Mesothelial cell of epicardium (in vitro differentiated cells): ENCODE data around the gene LRRC8D. TPM values are rescaled to one million over a fixed set of nuclear protein-coding genes. Genes with fewer than 3 reads are reported as not detected.

Source experiments
- DNase-seq, 2 experiments: peaks; one replicate each; pipeline ENCODE4 v3.0.0; 2021; ENCODE audit warnings: low spot score in 2 of 2; ENCODE audit not compliant: unreplicated experiment in 2 of 2
- H3K27ac Mint-ChIP-seq: 2 replicates; pipeline ENCODE4 v1.8.0; 2021; ENCODE audit warnings: mixed read lengths
- H3K27me3 Mint-ChIP-seq: 2 replicates; pipeline ENCODE4 v1.8.0; 2021; ENCODE audit warnings: low read depth, mixed read lengths
- H3K36me3 Mint-ChIP-seq: 2 replicates; pipeline ENCODE4 v1.8.0; 2021; ENCODE audit warnings: mixed read lengths
- H3K4me1 Mint-ChIP-seq: 2 replicates; pipeline ENCODE4 v1.8.0; 2021; ENCODE audit warnings: mixed read lengths
- H3K4me3 Mint-ChIP-seq: 2 replicates; pipeline ENCODE4 v1.8.0; 2021; ENCODE audit warnings: mild to moderate bottlenecking, moderate library complexity, mixed read lengths
- H3K9me3 Mint-ChIP-seq: 2 replicates; pipeline ENCODE4 v1.8.0; 2021; ENCODE audit warnings: mixed read lengths
- total RNA-seq: library from RNA; stranded (reverse); gene quantifications from 3 replicates; pipeline ENCODE4 v1.2.1, GENCODE V29; 2021
- TF ChIP-seq, protein P1 (sequence below): fragments of 200-600 bp; sonication (generic); IDR thresholded peaks from one replicate; pipeline ENCODE4 v1.5.0; 2021; ENCODE audit warnings: antibody characterized with exemption; ENCODE audit not compliant: unreplicated experiment

LRRC8D gene
- total RNA-seq, 1 donor from 2014 or later = 22.6 TPM

GRCh38 chr1:89887270-89887669 lies 66.4 kb downstream of the LRRC8D start:
- TF ChIP-seq, protein P1, sequence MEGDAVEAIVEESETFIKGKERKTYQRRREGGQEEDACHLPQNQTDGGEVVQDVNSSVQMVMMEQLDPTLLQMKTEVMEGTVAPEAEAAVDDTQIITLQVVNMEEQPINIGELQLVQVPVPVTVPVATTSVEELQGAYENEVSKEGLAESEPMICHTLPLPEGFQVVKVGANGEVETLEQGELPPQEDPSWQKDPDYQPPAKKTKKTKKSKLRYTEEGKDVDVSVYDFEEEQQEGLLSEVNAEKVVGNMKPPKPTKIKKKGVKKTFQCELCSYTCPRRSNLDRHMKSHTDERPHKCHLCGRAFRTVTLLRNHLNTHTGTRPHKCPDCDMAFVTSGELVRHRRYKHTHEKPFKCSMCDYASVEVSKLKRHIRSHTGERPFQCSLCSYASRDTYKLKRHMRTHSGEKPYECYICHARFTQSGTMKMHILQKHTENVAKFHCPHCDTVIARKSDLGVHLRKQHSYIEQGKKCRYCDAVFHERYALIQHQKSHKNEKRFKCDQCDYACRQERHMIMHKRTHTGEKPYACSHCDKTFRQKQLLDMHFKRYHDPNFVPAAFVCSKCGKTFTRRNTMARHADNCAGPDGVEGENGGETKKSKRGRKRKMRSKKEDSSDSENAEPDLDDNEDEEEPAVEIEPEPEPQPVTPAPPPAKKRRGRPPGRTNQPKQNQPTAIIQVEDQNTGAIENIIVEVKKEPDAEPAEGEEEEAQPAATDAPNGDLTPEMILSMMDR = no peak
- Mint-ChIP-seq H3K27me3 (no peaks in the 10 kb centered on the region), H3K9me3 (no peaks in the 10 kb centered on the region), H3K4me1 (peaks cover 14% of the 10 kb centered on the region), H3K36me3 (peaks cover 5% of the 10 kb centered on the region), H3K4me3 (no peak overlapping the region), H3K27ac (no peak overlapping the region)
- DNase-seq = no peak

DNA sequence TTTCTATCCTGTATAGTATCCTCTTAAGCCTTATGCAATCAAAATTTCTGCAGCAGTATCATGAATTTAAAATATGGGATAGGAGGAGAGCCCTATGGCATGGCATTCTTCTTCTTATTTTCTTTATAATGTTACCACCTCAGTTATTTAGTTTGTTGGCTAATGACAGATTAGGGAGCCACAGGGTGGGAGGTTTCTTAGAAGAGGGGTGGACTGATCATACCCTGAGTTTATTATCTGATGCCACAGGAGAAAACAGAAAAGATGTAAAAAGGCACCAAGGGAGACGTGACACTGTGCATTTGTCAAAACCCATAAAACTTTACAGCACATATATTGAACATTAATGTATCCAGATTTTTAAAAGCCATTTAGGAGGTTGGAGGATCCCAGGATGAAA lies 66.9 kb downstream of the LRRC8D start:
- no peak overlapping the region for H3K4me3 Mint-ChIP-seq
- TF ChIP-seq, protein P1 = no peak

DNA sequence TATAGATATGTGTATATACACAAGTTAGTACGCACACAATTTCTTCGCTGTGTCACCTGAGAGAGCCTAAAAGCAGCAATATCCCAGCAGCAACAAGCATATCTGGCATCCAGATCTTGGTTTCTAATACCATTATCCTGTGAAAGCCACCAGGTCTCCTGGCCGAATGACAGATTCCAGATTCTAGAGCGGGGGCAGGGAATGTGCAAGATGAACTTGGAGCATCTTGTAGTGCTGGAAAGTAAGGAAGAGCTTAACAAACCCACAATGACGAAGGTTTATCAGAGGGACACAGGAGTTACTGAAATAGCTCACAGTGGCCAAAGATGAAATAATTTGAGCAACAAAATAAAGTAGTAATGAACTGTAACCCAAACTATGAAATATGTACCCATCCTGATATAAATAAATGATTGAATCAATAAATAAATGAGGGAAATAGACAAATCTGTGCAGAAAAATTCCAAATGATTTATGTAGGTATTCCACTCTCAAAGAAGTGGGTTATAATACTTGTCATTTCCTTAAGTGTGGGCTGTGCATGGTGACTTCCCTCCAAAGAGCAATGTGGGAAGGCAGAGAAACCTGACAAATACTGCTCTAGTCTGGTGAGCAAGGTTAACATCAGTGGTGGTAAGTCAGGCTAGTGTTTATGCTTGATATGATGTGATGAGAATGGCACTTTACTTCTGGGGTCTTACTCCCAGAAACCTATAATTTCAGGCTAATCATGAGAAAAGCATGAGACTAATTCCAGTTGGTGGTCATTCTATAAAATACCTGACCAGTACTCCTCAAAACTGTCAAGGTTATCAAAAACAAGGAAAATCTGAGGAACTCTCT lies 67.9 kb downstream of the LRRC8D start:
- H3K27me3 Mint-ChIP-seq = no peaks in the 10 kb centered on the region
- H3K36me3 Mint-ChIP-seq = no peaks in the 10 kb centered on the region
- H3K4me1 Mint-ChIP-seq = peaks cover 14% of the 10 kb centered on the region
- H3K9me3 Mint-ChIP-seq = no peaks in the 10 kb centered on the region
- TF ChIP-seq, protein P1 = no peak
- H3K4me3 Mint-ChIP-seq = no peak overlapping the region
- DNase-seq = no peak
- no peak overlapping the region for H3K27ac Mint-ChIP-seq

More for the DNA sequence above, 66.9 kb downstream of the LRRC8D start:
- Mint-ChIP-seq H3K9me3 (no peaks in the 10 kb centered on the region), H3K4me1 (peaks cover 14% of the 10 kb centered on the region), H3K27me3 (no peaks in the 10 kb centered on the region), H3K36me3 (peaks cover 1% of the 10 kb centered on the region), H3K27ac (no peak overlapping the region)
- DNase-seq = no peak

DNA sequence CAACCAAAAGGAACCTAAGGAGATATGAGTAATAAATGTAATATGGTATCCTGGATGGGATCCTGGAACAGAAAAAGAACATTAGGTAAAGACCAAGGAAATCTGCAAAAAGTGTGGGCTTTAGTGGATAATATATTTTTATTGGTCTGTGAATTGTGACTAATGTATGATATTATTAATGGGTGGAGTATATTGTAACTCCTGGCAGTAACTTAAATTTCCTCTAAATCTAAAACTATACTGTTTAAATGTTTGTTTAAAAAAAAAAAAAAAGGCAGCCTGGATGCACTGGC lies 68.4 kb downstream of the LRRC8D start:
- DNase-seq = no peak
- no peaks in the 10 kb centered on the region for H3K9me3 Mint-ChIP-seq
- no peaks in the 10 kb centered on the region for H3K36me3 Mint-ChIP-seq
- no peaks in the 10 kb centered on the region for H3K27me3 Mint-ChIP-seq
- peaks cover 19% of the 10 kb centered on the region for H3K4me1 Mint-ChIP-seq
- no peak overlapping the region for H3K27ac Mint-ChIP-seq
- H3K4me3 Mint-ChIP-seq = no peak overlapping the region
- TF ChIP-seq, protein P1 = no peak

DNA sequence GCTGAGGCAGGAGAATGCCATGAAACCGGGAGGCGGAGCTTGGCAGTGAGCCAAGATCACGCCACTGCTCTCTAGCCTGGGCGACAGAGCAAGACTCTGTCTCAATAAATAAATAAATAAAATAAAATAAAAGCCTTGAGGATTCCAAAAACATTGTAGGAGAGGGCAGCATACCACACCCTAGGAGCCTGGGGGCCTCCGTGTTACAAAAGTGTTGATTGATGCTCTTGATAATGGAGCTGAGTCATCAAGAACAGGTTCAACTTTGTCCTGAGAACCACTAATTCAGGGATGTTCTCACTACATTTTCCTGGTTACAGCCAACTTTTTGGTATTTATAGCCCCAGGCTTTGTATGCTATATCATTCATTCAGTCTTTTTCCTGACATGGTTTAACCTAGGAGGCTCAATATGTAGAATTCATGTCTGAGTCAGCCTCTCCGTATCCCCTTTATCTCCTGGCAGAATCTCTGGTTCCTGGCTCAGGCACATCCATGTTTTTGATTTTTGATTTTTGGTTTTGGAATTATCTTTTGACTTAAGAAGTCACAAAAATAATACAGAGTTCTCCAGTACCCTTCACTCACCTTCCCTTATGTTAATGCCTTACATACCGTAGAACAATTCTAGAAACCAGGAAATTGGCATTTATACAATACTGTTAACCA lies 69.4 kb downstream of the LRRC8D start:
- H3K9me3 Mint-ChIP-seq = no peaks in the 10 kb centered on the region
- no peaks in the 10 kb centered on the region for H3K36me3 Mint-ChIP-seq
- H3K27me3 Mint-ChIP-seq = no peaks in the 10 kb centered on the region
- no peak overlapping the region for H3K27ac Mint-ChIP-seq
- H3K4me1 Mint-ChIP-seq = peaks cover 15% of the 10 kb centered on the region
- DNase-seq = no peak
- TF ChIP-seq, protein P1 = no peak
- no peak overlapping the region for H3K4me3 Mint-ChIP-seq
